Thyroid gland (tissue), 4 donors: ENCODE data around the gene CCDC187. TPM values are rescaled to one million over a fixed set of nuclear protein-coding genes. Genes with fewer than 3 reads are reported as not detected.

Source experiments
- DNase-seq, 2 donors: peaks; one replicate each; pipeline ENCODE4 v3.0.0-alpha.2; 2019
- H3K27ac ChIP-seq, 3 donors: fragments of 200-600 bp; sonication (generic); 1 replicate in 2 of 3; 2 replicates in 1 of 3; pipeline ENCODE4 v1.5.1; 2016 to 2019; ENCODE audit warnings: mild to moderate bottlenecking in 1 of 3, moderate library complexity in 1 of 3
- H3K27me3 ChIP-seq: fragments of 200-600 bp; sonication (generic); one replicate; pipeline ENCODE4 v1.5.1; 2019
- H3K36me3 ChIP-seq, 2 donors: fragments of 200-600 bp; sonication (generic); one replicate each; pipeline ENCODE4 v1.5.1; 2016 to 2019
- H3K4me1 ChIP-seq, 2 donors: fragments of 200-600 bp; sonication (generic); one replicate each; pipeline ENCODE4 v1.5.1; 2017 to 2019
- H3K4me3 ChIP-seq, 3 donors: fragments of 200-600 bp; sonication (generic); replicated peaks in 1 of 3; 1 replicate in 2 of 3; 2 replicates in 1 of 3; pipeline ENCODE4 v1.5.1; 2016; ENCODE audit warnings: mild to moderate bottlenecking in 1 of 3
- H3K9me3 ChIP-seq: fragments of 200-600 bp; sonication (generic); one replicate; pipeline ENCODE4 v1.5.1; 2017
- CTCF ChIP-seq, 6 experiments: fragments of 200-600 bp in 3 of 6; fragments of 450-650 bp in 3 of 6; sonication (generic) in 3 of 6; IDR thresholded peaks; one replicate each; pipeline ENCODE4 v1.5.1; 2016 to 2019; ENCODE audit warnings: antibody characterized with exemption in 6 of 6, mild to moderate bottlenecking in 2 of 6, inconsistent platforms in 1 of 6, moderate library complexity in 1 of 6
- POLR2A ChIP-seq, 2 donors: fragments of 450-650 bp; IDR thresholded peaks; one replicate each; pipeline ENCODE4 v1.6.1; 2017; ENCODE audit warnings: antibody characterized with exemption in 2 of 2, mild to moderate bottlenecking in 2 of 2, moderate library complexity in 1 of 2
- WGBS, 2 donors: methylation state at CpG; one replicate each; pipeline ENCODE4 v1.1.5; 2017; 5-methylcytosine and 5-hydroxymethylcytosine counted together
- intact Hi-C: fragments of 100-400 bp; cut with DNase I; formaldehyde crosslinking; loops from one replicate; pipeline ENCODE4 v1.15.1; 2023
- total RNA-seq, 4 donors: library from RNA; depleted of rRNA; stranded (reverse); fragments of >200 nt; gene quantifications; one replicate each; pipeline ENCODE4 v1.2.3, GENCODE V29; 2016

CCDC187 gene
- total RNA-seq, 4 donors from 2014 or later, result 5.2 to 9.1 (median 6.2) TPM

DNA sequence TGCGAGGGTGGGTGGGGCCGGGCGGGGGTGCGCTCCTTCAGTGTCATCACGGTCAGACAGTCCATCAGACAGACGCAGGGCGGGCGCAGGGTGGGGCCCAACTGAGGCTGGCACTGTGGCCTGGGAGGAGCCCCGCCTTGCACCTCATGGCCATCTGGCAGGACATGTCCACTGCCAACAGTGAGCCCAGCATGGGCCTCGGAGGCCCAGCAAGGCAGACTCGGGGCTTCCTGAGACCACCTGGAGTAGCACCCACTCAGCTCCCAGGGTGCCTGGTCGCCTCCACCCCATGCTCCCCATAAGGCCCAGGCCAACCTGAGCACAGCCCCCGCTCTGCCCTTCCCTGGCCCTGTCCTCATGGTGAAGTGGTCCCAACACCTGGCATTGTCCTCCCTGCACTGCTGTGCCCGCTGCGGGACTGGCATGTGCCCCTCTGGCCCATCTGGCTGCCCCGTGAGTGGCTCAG lies 14.9 kb upstream of the CCDC187 start:
- intact Hi-C loops, result no loop called here
- Histone ChIP-seq H3K27me3 (no peaks in the 10 kb centered on the region), H3K9me3 (no peaks in the 10 kb centered on the region), H3K27ac (no peak overlapping the region), H3K36me3 (no peaks in the 10 kb centered on the region), H3K4me1 (no peaks in the 10 kb centered on the region), H3K4me3 (no peak overlapping the region)
- 89 to 96% methylated on average over 3 to 6 of the region's 16 CpGs for WGBS, 2 donors
- TF ChIP-seq CTCF (IDR thresholded peaks at IDR 0.05) (no peak), POLR2A (IDR thresholded peaks at IDR 0.05) (no peak)
- no peak for DNase-seq

- intact Hi-C loops, result no loop called here
- Histone ChIP-seq H3K4me1 (no peaks in the 10 kb centered on the region), H3K4me3 (no peak overlapping the region), H3K36me3 (no peaks in the 10 kb centered on the region), H3K9me3 (no peaks in the 10 kb centered on the region), H3K27ac (no peak overlapping the region), H3K27me3 (no peaks in the 10 kb centered on the region)
- 82 to 84% methylated on average over 11 to 19 of the region's 21 CpGs for WGBS, 2 donors
- no peak for DNase-seq
- TF ChIP-seq CTCF (IDR thresholded peaks at IDR 0.05) (no peak), POLR2A (IDR thresholded peaks at IDR 0.05) (no peak)
Observed at GRCh38 chr9:136318111-136318775, 14.3 kb upstream of the CCDC187 start.

DNA sequence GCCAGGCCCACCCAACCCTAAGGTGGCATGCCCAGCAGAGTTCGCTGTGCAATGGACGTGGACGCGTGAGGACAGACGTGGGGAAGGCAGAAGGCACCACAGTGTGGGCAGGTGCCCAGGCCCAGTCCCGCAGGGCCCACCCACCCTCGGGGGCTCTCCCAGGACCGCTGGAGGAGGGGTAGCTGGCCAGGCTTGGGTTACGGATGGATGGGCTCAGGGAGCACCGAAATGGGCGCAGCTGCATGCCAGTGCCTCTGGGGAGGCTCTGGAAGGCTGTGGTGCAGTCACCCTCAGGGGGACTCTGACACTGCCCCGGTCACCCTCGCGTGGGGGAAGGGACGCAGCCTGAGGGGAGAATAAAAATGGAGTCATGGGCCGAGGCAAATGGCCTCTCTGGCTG lies 13.8 kb upstream of the CCDC187 start:
- H3K4me3 ChIP-seq, result no peak overlapping the region
- no peaks in the 10 kb centered on the region for H3K4me1 ChIP-seq
- no peak overlapping the region for H3K27ac ChIP-seq
- no peaks in the 10 kb centered on the region for H3K36me3 ChIP-seq
- TF ChIP-seq POLR2A (IDR thresholded peaks at IDR 0.05) (no peak), CTCF (IDR thresholded peaks at IDR 0.05) (no peak)
- intact Hi-C loops, result no loop called here
- WGBS, 2 donors, result 87 to 89% methylated on average over 14 to 16 of the region's 16 CpGs
- no peak for DNase-seq
- H3K9me3 ChIP-seq, result no peaks in the 10 kb centered on the region
- H3K27me3 ChIP-seq, result no peaks in the 10 kb centered on the region

DNA sequence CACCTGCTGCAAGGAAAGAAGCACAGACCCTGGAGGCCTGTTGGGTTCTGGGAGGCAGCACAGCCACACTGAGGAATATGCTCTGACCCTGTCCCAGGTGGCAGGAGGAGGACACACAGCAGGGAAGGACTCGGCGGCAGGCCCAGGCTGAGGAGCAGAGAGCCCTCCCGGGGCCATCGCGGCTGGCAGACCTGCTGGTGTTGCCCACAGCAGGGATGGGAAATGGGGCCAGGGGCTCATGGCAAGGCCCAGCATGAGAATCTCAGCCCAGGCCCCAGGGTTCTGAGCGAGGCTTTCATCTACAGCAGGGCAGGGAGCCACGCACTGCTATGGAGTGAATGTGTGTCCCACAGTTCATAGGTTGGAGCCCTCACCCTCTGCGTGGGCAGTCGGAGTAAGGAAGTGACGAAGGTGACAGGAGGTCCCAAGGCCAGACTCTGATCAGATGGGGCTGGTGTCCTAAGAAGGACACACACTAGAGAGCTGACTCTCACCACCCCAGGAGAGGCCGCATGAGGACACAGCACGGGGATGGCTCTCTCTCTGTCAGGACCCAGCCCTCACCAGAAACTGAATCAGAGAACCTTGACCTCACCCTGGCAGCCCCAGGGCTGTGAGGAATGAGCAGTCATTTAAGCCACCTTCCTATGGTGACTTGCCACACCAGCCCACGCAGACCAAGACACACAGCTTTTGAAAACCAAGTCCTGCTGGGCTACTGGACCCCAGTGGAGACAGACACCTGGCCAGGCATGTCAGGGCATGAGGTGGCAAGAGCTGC lies 13.2 kb upstream of the CCDC187 start:
- Histone ChIP-seq H3K4me1 (peaks cover 0 to under 1% of the 10 kb centered on the region in 2 donors), H3K27me3 (no peaks in the 10 kb centered on the region), H3K9me3 (no peaks in the 10 kb centered on the region), H3K36me3 (no peaks in the 10 kb centered on the region), H3K27ac (no peak overlapping the region), H3K4me3 (no peak overlapping the region)
- intact Hi-C loops, result no loop called here
- 83 to 99% methylated on average over 5 to 10 of the region's 13 CpGs for WGBS, 2 donors
- no peak for TF ChIP-seq POLR2A (IDR thresholded peaks at IDR 0.05)
- TF ChIP-seq CTCF (IDR thresholded peaks at IDR 0.05), result no peak
- no peak for DNase-seq

DNA sequence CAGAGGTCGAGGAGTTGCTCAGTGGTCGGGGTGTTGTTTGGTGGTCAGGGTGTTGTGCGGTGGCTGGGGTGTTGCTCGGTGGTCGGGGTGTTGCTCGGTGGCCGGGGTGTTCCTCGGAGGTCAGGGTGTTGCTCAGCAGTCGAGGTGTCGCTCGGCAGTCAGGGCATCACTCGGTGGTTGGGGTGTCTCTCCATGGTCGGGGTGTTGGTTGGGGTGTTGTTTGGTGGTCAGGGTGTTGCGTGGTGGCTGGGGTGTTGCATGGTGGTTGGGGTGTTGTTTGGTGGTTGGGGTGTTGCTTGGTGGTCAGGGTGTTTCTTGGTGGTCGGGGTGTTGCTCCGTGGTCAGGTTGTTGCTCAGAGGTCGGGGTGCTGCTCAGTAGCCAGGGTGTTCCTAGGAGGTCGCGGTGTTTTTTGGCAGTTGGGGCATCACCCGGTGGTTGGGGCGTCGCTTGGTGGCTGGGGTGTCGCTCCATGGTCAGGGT lies 12.4 kb upstream of the CCDC187 start:
- H3K27me3 ChIP-seq, result no peaks in the 10 kb centered on the region
- no peak overlapping the region for H3K27ac ChIP-seq
- TF ChIP-seq CTCF (IDR thresholded peaks at IDR 0.05) (no peak), POLR2A (IDR thresholded peaks at IDR 0.05) (no peak)
- WGBS, 2 donors, result 90% methylated on average over 23 of the region's 23 CpGs
- peaks cover 6 to 8% of the 10 kb centered on the region in 2 donors for H3K4me1 ChIP-seq
- H3K36me3 ChIP-seq, result no peaks in the 10 kb centered on the region
- no peaks in the 10 kb centered on the region for H3K9me3 ChIP-seq
- no peak for DNase-seq
- intact Hi-C loops, result no loop called here
- no peak overlapping the region for H3K4me3 ChIP-seq
